Astrocyte of the spinal cord (primary cell): ENCODE results near the gene ANKRD13C.
A peak's percentile ranks its signal among the peaks of the same experiment; 100 is the strongest.

Experiments used
- DNase-seq: peaks from one replicate; pipeline ENCODE4 v3.0.0; 2011; ENCODE audit warnings: low read depth, low spot score
- H3K4me3 ChIP-seq: 2 replicates; pipeline ENCODE4 v1.5.1; 2011; ENCODE audit warnings: low read depth, mild to moderate bottlenecking, low read length, moderate library complexity
- in situ Hi-C: cut with HindIII; loops from 2 replicates; pipeline ENCODE4 v1.10.0; 2017; ENCODE audit warnings: low sequenced_read_pairs
- TF ChIP-seq, protein P1 (sequence below): IDR thresholded peaks from 2 replicates; pipeline ENCODE4 v1.5.1; 2012; ENCODE audit warnings: low read depth, mild to moderate bottlenecking, low read length, inconsistent platforms

Gene ANKRD13C

DNA sequence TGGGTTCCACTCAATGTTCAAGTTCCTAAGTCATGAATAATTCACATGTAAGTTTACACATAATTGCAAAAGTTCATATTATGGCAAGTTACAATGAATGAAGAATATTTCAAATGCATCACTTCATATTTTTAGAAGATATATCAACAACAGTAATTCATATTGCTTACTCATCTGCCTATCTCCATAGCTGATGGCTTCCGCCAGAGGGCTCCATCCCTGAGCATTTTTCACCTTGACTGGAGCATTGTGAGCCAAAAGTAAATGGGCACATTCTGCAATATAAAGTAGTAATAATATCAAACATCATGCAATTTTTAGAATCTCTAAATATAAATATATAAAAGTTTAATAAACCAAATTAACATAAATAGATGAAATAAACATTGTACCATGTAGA is 29.8 kb downstream of the ANKRD13C start:
- in situ Hi-C loops, result no loop called here
- no peak overlapping the region for H3K4me3 ChIP-seq
- DNase-seq, result no peak
- TF ChIP-seq, protein P1, sequence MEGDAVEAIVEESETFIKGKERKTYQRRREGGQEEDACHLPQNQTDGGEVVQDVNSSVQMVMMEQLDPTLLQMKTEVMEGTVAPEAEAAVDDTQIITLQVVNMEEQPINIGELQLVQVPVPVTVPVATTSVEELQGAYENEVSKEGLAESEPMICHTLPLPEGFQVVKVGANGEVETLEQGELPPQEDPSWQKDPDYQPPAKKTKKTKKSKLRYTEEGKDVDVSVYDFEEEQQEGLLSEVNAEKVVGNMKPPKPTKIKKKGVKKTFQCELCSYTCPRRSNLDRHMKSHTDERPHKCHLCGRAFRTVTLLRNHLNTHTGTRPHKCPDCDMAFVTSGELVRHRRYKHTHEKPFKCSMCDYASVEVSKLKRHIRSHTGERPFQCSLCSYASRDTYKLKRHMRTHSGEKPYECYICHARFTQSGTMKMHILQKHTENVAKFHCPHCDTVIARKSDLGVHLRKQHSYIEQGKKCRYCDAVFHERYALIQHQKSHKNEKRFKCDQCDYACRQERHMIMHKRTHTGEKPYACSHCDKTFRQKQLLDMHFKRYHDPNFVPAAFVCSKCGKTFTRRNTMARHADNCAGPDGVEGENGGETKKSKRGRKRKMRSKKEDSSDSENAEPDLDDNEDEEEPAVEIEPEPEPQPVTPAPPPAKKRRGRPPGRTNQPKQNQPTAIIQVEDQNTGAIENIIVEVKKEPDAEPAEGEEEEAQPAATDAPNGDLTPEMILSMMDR, result no peak

- DNase-seq, result peak; percentile 72
- in situ Hi-C loops, result no loop called here
- TF ChIP-seq, protein P1, result no peak
- H3K4me3 ChIP-seq, result no peak overlapping the region
Observed at GRCh38 chr1:70319750-70320149, 34.8 kb downstream of the ANKRD13C start.

GRCh38 chr1:70318191-70318590 is 36.3 kb downstream of the ANKRD13C start:
- DNase-seq, result no peak
- in situ Hi-C loops, result no loop called here
- H3K4me3 ChIP-seq, result no peak overlapping the region
- TF ChIP-seq, protein P1, result no peak

DNA sequence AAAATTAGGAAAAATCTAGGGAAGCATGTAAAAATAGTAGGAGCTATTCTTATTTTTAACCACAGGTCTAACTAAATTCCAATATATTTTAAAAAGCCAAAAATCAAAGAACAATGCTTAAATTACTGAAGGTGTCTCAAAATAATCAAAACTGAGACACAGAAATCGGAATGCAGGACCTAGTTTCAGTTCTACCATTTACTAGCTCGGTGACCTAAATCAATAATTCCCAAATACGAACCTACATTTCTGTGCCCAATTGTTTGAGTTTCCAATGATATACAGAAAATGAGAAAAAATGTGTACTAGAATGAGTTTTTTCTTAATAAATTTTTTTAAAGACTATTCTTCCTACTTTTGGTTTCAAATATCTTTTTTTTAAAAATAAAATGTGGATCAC is 37.4 kb downstream of the ANKRD13C start:
- no peak for DNase-seq
- H3K4me3 ChIP-seq, result no peak overlapping the region
- TF ChIP-seq, protein P1, result no peak
- in situ Hi-C loops, result no loop called here

GRCh38 chr1:70315782-70316181 is 38.7 kb downstream of the ANKRD13C start:
- H3K4me3 ChIP-seq, result no peak overlapping the region
- TF ChIP-seq, protein P1, result no peak
- in situ Hi-C loops, result no loop called here
- DNase-seq, result no peak

DNA sequence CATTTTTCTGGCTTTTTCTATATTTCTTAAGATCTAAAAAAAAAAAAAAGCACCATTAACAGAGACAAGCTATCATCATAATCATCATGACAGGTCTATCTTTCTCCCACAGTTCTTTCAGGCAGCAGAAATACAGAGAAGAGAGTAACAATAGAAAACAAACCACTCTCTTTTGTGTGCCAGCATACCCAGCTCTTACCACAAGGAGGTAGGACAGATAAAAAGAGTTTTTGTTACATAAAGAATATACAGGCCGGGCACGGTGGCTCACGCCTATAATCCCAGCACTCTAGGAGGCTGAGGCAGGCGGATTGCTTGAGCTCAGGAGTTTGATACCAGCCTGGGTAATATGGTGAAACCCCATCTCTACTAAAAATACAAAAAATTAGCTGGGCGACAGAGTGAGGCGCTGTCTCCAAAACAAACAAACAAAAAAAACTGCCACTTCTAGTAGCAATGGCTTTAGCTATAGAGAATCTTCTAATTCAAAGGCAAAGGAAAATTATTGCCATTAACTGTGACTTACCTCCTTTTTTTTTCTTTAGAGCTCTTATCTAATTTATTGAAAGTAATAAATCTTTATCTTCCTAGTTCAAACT is 39.7 kb downstream of the ANKRD13C start:
- no peak for DNase-seq
- in situ Hi-C loops, result no loop called here
- H3K4me3 ChIP-seq, result no peak overlapping the region
- TF ChIP-seq, protein P1, result peak; percentile 14

- TF ChIP-seq, protein P1, result no peak
- no peak for DNase-seq
- H3K4me3 ChIP-seq, result no peak overlapping the region
- in situ Hi-C loops, result no loop called here
Observed at GRCh38 chr1:70311369-70311768, 43.2 kb downstream of the ANKRD13C start.
